ENCODE results near the gene CYP2C9.
"Not testable (repeated sequence)": the region's sequence is repeated elsewhere in the genome, so short reads cannot be mapped to it uniquely, and the experiment has no call there.

Gene CYP2C9

DNA sequence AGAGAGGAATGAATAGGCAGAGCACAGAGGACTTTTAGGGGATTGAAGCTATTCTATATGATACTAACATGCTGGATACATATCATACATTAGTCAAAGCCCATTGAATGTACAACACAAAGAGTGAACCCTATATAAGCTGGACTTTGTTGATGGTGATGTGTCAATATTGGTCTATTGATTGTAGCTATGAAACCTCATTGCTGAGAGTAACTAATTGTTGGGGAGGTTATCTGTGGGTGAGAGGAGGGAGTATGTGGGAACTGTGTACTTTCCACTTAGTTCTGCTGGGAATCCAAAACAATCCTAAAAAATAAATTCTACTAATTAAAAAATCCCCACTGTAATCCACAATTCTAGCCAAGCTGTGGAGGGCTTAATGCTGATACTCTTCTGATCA is 22.0 kb upstream of the CYP2C9 start:
- TF ChIP-seq, protein P1, sequence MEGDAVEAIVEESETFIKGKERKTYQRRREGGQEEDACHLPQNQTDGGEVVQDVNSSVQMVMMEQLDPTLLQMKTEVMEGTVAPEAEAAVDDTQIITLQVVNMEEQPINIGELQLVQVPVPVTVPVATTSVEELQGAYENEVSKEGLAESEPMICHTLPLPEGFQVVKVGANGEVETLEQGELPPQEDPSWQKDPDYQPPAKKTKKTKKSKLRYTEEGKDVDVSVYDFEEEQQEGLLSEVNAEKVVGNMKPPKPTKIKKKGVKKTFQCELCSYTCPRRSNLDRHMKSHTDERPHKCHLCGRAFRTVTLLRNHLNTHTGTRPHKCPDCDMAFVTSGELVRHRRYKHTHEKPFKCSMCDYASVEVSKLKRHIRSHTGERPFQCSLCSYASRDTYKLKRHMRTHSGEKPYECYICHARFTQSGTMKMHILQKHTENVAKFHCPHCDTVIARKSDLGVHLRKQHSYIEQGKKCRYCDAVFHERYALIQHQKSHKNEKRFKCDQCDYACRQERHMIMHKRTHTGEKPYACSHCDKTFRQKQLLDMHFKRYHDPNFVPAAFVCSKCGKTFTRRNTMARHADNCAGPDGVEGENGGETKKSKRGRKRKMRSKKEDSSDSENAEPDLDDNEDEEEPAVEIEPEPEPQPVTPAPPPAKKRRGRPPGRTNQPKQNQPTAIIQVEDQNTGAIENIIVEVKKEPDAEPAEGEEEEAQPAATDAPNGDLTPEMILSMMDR (IDR thresholded peaks at IDR 0.05; ENCODE audit: low read depth, low read length), result no peak
- in situ Hi-C loops (cut with HindIII; ENCODE audit: low sequenced_read_pairs), result no loop called here
- no peak overlapping the region for H3K4me3 ChIP-seq (ENCODE audit: low read depth, low read length)
- DNase-seq (ENCODE audit: low read depth, low spot score), result no peak

DNA sequence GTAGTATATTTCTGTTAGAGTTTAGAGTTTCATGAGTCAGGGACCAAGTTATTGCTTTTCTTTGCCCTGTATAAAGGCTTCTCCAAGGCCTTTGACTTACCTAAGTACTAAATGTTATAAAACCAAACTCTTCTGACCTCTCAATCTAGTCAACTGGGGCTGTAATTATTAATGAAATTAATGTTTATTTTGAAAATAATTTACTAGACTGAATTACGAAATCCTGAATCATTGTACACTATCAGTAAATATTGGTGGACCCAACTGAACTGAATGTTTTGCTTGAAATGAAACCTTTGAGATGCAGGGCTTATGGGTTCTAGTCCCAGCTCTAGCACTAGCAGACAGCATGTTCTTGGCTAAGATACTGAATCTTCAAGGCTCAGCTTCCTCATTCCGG is 1.7 kb upstream of the CYP2C9 start:
- in situ Hi-C loops (cut with HindIII; ENCODE audit: low sequenced_read_pairs), result no loop called here
- H3K4me3 ChIP-seq (ENCODE audit: low read depth, low read length), result no peak overlapping the region
- TF ChIP-seq, protein P1 (IDR thresholded peaks at IDR 0.05; ENCODE audit: low read depth, low read length), result no peak
- DNase-seq (ENCODE audit: low read depth, low spot score), result no peak

DNA sequence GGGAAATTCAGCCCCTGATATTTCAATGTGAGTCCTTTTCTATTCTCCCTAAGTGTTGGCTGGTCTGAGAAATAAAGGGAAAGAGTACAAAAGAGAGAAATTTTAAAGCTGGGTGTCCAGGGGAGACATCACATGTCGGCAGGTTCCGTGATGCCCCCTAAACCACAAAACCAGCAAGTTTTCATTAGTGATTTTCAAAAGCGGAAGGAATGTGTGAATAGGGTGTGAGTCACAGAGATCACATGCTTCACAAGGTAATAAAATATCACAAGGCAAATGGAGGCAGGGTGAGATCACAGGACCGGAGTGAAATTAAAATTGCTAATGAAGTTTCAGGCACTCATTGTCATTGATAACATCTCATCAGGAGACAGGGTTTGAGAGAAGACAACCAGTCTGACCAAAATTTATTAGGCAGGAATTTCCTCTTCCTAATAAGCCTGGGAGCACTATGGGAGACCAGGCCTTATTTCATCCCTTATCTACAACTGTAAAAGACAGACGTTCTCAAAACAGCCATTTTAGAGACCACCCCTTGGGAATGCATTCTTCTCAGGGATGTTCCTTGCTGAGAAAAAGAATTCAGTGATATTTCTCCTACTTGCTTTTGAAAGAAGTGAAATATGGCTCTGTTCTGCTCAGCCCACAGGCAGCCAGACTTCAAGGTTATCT is 5.1 kb downstream of the CYP2C9 start:
- H3K4me3 ChIP-seq (ENCODE audit: low read depth, low read length); DNase-seq (ENCODE audit: low read depth, low spot score); in situ Hi-C loops (cut with HindIII; ENCODE audit: low sequenced_read_pairs): not testable (repeated sequence)

DNA sequence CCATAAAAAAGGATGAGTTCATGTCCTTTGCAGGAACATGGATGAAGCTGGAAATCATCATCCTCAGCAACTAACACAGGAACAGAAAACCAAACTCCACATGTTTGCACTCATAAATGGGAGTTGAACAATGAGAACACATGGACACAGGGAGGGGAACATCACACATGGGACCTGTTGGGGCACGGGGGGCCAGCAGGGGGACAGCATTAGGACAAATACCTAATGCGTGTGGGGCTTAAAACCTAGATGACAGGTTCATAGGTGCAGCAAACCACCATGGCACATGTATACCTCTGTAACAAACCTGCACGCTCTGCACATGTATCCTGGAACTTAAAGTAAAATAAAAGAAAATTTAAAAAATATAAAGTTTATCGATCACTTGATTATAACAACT is 7.7 kb downstream of the CYP2C9 start:
- in situ Hi-C loops (cut with HindIII; ENCODE audit: low sequenced_read_pairs); DNase-seq (ENCODE audit: low read depth, low spot score); H3K4me3 ChIP-seq (ENCODE audit: low read depth, low read length): not testable (repeated sequence)

DNA sequence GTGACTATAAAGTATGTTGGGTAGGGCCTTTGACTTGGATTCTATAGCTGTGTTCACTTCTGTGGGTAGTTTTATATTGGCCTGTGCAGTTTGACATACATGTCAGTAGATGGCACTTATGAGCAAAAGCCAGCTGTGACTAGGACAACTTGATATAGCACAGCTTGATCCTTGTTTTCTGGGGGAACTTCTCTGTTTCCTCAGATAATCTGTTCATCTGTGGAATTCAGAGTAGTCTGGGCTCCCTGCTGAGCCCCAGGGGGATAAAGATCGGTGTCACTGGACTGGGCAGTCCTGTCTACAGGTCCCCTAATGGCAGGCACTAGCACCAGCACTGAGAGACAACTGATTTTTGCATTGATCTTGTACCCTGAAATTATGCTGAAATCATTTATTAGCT is 25.4 kb downstream of the CYP2C9 start:
- in situ Hi-C loops (cut with HindIII; ENCODE audit: low sequenced_read_pairs), result no loop called here
- no peak overlapping the region for H3K4me3 ChIP-seq (ENCODE audit: low read depth, low read length)
- peak; percentile 8 for DNase-seq (ENCODE audit: low read depth, low spot score)
- TF ChIP-seq, protein P1 (IDR thresholded peaks at IDR 0.05; ENCODE audit: low read depth, low read length), result peak; percentile 51

DNA sequence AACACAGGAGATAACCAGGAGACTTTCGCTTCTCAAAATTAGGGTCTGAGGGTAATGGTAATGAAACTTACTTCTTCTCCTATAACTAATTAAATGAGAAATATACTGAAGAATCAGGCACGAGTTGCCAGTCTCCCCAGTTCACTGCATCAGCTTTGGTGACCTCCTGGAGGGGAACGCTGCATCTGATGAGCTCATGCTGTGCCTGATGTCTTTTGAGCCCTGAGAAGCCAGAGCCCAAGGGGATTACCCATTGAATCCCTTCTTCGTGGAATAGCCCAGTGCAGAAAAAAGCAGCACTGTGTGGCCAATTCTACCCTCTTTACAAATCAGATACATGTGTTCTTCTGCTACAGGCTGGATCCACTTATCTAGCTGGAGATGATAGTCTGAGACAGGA is 45.1 kb downstream of the CYP2C9 start:
- no peak overlapping the region for H3K4me3 ChIP-seq (ENCODE audit: low read depth, low read length)
- TF ChIP-seq, protein P1 (IDR thresholded peaks at IDR 0.05; ENCODE audit: low read depth, low read length), result no peak
- in situ Hi-C loops (cut with HindIII; ENCODE audit: low sequenced_read_pairs), result no loop called here
- no peak for DNase-seq (ENCODE audit: low read depth, low spot score)

DNA sequence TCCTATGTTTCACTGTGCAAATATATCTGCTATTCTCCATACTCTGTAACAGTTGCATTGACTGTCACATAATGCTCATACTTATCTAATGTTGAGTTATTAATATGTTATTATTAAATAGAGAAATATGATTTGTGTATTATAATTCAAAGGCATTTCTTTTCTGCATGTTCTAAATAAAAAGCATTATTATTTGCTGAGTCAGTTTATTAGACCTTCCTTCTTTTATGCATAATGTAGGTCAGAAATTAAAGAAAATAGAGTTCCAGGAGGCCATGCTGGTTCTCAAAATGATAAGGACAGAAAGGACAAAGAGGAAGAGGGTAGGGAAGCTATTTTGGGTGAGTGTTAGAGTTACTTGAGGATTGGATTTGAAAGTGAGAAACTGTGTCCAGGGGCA is 50.7 kb downstream of the CYP2C9 start:
- DNase-seq (ENCODE audit: low read depth, low spot score), result no peak
- TF ChIP-seq, protein P1 (IDR thresholded peaks at IDR 0.05; ENCODE audit: low read depth, low read length), result no peak
- in situ Hi-C loops (cut with HindIII; ENCODE audit: low sequenced_read_pairs), result no loop called here
- no peak overlapping the region for H3K4me3 ChIP-seq (ENCODE audit: low read depth, low read length)

Data from astrocyte of the spinal cord (primary cell).